ENCODE measurements around the gene PEX14. TPM values are rescaled to one million over a fixed set of nuclear protein-coding genes. Genes with fewer than 3 reads are reported as not detected.
A peak's percentile ranks its signal among the peaks of the same experiment; 100 is the strongest.

Gene PEX14
- total RNA-seq, 1 experiment from 2014 or later: 29.3 TPM

DNA sequence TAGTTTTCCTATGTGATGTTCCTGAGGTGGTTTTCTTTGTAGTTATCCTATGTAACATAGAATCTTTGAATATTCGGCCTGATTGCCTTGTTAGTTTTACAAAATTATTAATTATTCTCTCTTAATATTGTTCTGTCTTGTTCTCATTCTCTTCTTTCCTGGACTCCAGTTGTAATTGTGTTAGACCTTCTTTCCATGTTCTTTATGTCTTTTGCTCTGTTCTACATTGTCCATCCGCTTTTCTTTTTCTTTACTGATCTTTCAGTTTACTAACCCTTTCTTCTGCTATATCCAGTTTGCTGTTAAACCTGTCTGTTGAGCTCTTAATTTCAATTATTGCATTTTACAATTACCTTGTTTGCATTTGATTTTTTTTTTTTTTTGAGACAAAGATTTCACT lies 89.3 kb downstream of the PEX14 start (continued):
- no peak for TF ChIP-seq POLR2A (IDR thresholded peaks at IDR 0.05; ENCODE audit: borderline replicate concordance, extremely low read depth, insufficient read depth, insufficient read length)
- TF ChIP-seq, protein P1, sequence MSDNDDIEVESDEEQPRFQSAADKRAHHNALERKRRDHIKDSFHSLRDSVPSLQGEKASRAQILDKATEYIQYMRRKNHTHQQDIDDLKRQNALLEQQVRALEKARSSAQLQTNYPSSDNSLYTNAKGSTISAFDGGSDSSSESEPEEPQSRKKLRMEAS (IDR thresholded peaks at IDR 0.05): no peak
- TF ChIP-seq SRF (IDR thresholded peaks at IDR 0.05; ENCODE audit: low read depth): no peak

DNA sequence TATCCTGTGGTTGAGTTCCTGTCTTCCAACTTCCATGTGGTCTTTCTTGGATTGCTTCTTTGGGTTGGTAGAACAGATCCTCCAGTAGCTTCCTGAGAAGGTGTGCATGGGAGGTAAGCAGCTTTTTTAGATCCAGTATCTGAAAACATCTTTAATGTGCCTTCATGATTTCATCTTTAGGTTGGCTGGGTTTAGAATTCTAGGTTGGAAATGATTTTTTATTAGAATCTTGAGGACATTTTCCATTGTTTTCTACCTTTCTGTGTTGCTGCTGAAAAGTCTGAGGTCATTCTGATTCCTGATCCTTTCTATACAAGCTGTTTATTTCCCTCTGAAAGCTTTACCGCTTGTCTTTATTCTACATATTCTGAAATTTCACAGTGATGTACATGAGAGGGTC lies 94.8 kb downstream of the PEX14 start:
- CTCF ChIA-PET: no interaction called here
- RAD21 ChIA-PET (ENCODE audit: low non-redundant PET in 1 of 2, low total read pairs in 2 of 2, uncharacterized antibody in 2 of 2, unreplicated experiment in 2 of 2): no interaction called here
- H3K4me2 ChIP-seq (ENCODE audit: low read length): no peak overlapping the region

DNA sequence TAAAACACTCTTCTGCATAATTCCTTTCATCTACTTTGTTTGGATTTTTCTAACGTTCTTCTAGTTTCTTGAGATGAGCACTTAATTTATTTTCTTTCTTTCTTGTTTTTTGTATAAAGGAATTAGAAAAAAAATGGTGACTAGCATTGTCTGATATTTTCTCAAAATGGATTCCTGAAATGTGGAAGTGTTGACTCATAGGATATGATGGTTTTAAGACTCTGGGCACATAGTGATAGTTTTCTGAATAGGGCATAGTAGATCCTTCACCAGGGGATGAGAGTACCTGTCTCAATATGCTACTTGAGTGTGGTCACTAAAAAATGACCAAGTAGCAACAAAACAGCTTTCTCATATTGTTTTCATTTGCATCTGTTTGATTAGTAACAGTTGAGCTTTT lies 100.9 kb downstream of the PEX14 start:
- H3K36me3 ChIP-seq (ENCODE audit: control insufficient read depth in 1 of 2, insufficient read depth in 2 of 2, low read length in 2 of 2): no peaks in the 10 kb centered on the region
- no TSS peak for BruUV-seq (replicated peaks)
- peaks cover 2% of the 10 kb centered on the region; the same call in 1 of the 2 replicates for H3K79me2 ChIP-seq (ENCODE audit: insufficient read depth, low read length)
- H3K4me2 ChIP-seq (ENCODE audit: low read length): peak overlapping the region; percentile 50
- H3K4me3 ChIP-seq (replicated peaks in 1 of 2; ENCODE audit: low read depth in 1 of 2, low read length in 2 of 2): no peak overlapping the region
- DNase-seq (ENCODE audit: low read depth, low spot score): peak; percentile 13
- ChIA-PET RAD21 (ENCODE audit: low non-redundant PET in 1 of 2, low total read pairs in 2 of 2, uncharacterized antibody in 2 of 2, unreplicated experiment in 2 of 2) (interaction anchor here in 1 of 2 experiments (0.6 kb wide), 1 partner anchor 12 kb away, joined by 3 read pairs; no protein-coding TSS in a partner anchor), POLR2A (no interaction called here), CTCF (no interaction called here)
- intact Hi-C loops (cut with micrococcal nuclease): no loop called here
- peaks cover 5 to 14% of the 10 kb centered on the region in 2 experiments; a peak in 3 of 4 replicates for H3K4me1 ChIP-seq (ENCODE audit: control insufficient read depth in 1 of 2, insufficient read depth in 2 of 2, low read length in 2 of 2)
- H4K20me1 ChIP-seq (ENCODE audit: insufficient read depth): no peaks in the 10 kb centered on the region
- ATAC-seq: peak; percentile 74
- H3K9me2 ChIP-seq (ENCODE audit: insufficient read depth): no peaks in the 10 kb centered on the region
- H3K27me3 ChIP-seq (ENCODE audit: insufficient read depth, low read length): no peaks in the 10 kb centered on the region
- no peaks in the 10 kb centered on the region for H3K9me3 ChIP-seq (ENCODE audit: control insufficient read depth in 1 of 2, insufficient read depth in 1 of 2, low read depth in 1 of 2, low read length in 2 of 2)
- H2AFZ ChIP-seq (ENCODE audit: low read depth, low read length, poor library complexity, severe bottlenecking): no peak overlapping the region
- no peak overlapping the region for H3K9ac ChIP-seq (ENCODE audit: low read length)
- H3K27ac ChIP-seq (ENCODE audit: low read depth, low read length): no peak overlapping the region
- no peak for TF ChIP-seq SIN3A (IDR thresholded peaks at IDR 0.05; ENCODE audit: low read depth)
- TF ChIP-seq YY1 (IDR thresholded peaks at IDR 0.05; ENCODE audit: extremely low read depth, insufficient replicate concordance, low read depth, low read length): no peak
- no peak for TF ChIP-seq SP1 (IDR thresholded peaks at IDR 0.05; ENCODE audit: low read depth)
- TF ChIP-seq, protein P1 (IDR thresholded peaks at IDR 0.05): no peak
- TF ChIP-seq, protein P2, sequence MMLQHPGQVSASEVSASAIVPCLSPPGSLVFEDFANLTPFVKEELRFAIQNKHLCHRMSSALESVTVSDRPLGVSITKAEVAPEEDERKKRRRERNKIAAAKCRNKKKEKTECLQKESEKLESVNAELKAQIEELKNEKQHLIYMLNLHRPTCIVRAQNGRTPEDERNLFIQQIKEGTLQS (IDR thresholded peaks at IDR 0.05): no peak
- TF ChIP-seq SRF (IDR thresholded peaks at IDR 0.05; ENCODE audit: low read depth): no peak
- TF ChIP-seq TCF7L2 (IDR thresholded peaks at IDR 0.05; ENCODE audit: borderline replicate concordance, extremely low read depth, insufficient read depth, insufficient read length): no peak
- TF ChIP-seq EGR1 (IDR thresholded peaks at IDR 0.05; ENCODE audit: low read depth): no peak
- no peak for TF ChIP-seq CBX3 (IDR thresholded peaks at IDR 0.05; ENCODE audit: low read depth)
- no peak for TF ChIP-seq POLR2A (IDR thresholded peaks at IDR 0.05; ENCODE audit: borderline replicate concordance, extremely low read depth, insufficient read depth, insufficient read length)
- peak; percentile 49; the same call in 1 of the 2 replicates for TF ChIP-seq FOSL1 (IDR thresholded peaks at IDR 0.05; ENCODE audit: low read depth)
- TF ChIP-seq POLR2AphosphoS5 (IDR thresholded peaks at IDR 0.05; ENCODE audit: low read depth, low read length): no peak
- TF ChIP-seq EZH2phosphoT487 (IDR thresholded peaks at IDR 0.05; ENCODE audit: borderline replicate concordance): no peak
- TF ChIP-seq EZH2 (IDR thresholded peaks at IDR 0.05): no peak
- peak; percentile 25; the same call in 1 of the 2 replicates for TF ChIP-seq JUND (IDR thresholded peaks at IDR 0.05)
- TF ChIP-seq ELF1 (IDR thresholded peaks at IDR 0.05; ENCODE audit: borderline replicate concordance, low read depth): no peak

More for the DNA sequence above, 94.8 kb downstream of the PEX14 start:
- no peaks in the 10 kb centered on the region for H4K20me1 ChIP-seq (ENCODE audit: insufficient read depth)
- BruUV-seq (replicated peaks): no TSS peak
- TF ChIP-seq EZH2 (IDR thresholded peaks at IDR 0.05): no peak
- TF ChIP-seq SIN3A (IDR thresholded peaks at IDR 0.05; ENCODE audit: low read depth): no peak
- no peak for TF ChIP-seq TCF7L2 (IDR thresholded peaks at IDR 0.05; ENCODE audit: borderline replicate concordance, extremely low read depth, insufficient read depth, insufficient read length)
- H3K9me2 ChIP-seq (ENCODE audit: insufficient read depth): no peaks in the 10 kb centered on the region
- no peak overlapping the region for H2AFZ ChIP-seq (ENCODE audit: low read depth, low read length, poor library complexity, severe bottlenecking)
- POLR2A ChIA-PET: no interaction called here
- DNase-seq (ENCODE audit: low read depth, low spot score) (no peak), ATAC-seq (no peak)
- no peak overlapping the region for H3K9ac ChIP-seq (ENCODE audit: low read length)
- no peak overlapping the region for H3K27ac ChIP-seq (ENCODE audit: low read depth, low read length)
- H3K79me2 ChIP-seq (ENCODE audit: insufficient read depth, low read length): peaks cover 10% of the 10 kb centered on the region
- no peaks in the 10 kb centered on the region for H3K4me1 ChIP-seq (ENCODE audit: control insufficient read depth in 1 of 2, insufficient read depth in 2 of 2, low read length in 2 of 2)
- no peak overlapping the region for H3K4me3 ChIP-seq (replicated peaks in 1 of 2; ENCODE audit: low read depth in 1 of 2, low read length in 2 of 2)
- H3K36me3 ChIP-seq (ENCODE audit: control insufficient read depth in 1 of 2, insufficient read depth in 2 of 2, low read length in 2 of 2): no peaks in the 10 kb centered on the region
- intact Hi-C loops (cut with micrococcal nuclease): no loop called here
- H3K27me3 ChIP-seq (ENCODE audit: insufficient read depth, low read length): no peaks in the 10 kb centered on the region
- H3K9me3 ChIP-seq (ENCODE audit: control insufficient read depth in 1 of 2, insufficient read depth in 1 of 2, low read depth in 1 of 2, low read length in 2 of 2): no peaks in the 10 kb centered on the region; a peak in 1 of 4 replicates
